Epithelial cell of prostate (primary cell): ENCODE data around the gene KREMEN2.
"Not testable (repeated sequence)": the region's sequence is repeated elsewhere in the genome, so short reads cannot be mapped to it uniquely, and the experiment has no call there.

ENCODE experiments used
- DNase-seq: peaks from one replicate; pipeline ENCODE4 v3.0.0-alpha.2; 2011; ENCODE audit warnings: low read depth, low spot score
- H3K27ac ChIP-seq: fragments of 450-650 bp; 2 replicates; pipeline ENCODE4 v1.5.1; 2017; ENCODE audit warnings: mild to moderate bottlenecking

KREMEN2 gene

GRCh38 chr16:2963723-2964474 is at the start of gene KREMEN2:
KREMEN2 (plus strand) TSS chr16:2964275; CDS start chr16:2964521, 246 bp downstream.
- no peak for DNase-seq
- no peak within 1 kb of the TSS for H3K27ac ChIP-seq

DNA sequence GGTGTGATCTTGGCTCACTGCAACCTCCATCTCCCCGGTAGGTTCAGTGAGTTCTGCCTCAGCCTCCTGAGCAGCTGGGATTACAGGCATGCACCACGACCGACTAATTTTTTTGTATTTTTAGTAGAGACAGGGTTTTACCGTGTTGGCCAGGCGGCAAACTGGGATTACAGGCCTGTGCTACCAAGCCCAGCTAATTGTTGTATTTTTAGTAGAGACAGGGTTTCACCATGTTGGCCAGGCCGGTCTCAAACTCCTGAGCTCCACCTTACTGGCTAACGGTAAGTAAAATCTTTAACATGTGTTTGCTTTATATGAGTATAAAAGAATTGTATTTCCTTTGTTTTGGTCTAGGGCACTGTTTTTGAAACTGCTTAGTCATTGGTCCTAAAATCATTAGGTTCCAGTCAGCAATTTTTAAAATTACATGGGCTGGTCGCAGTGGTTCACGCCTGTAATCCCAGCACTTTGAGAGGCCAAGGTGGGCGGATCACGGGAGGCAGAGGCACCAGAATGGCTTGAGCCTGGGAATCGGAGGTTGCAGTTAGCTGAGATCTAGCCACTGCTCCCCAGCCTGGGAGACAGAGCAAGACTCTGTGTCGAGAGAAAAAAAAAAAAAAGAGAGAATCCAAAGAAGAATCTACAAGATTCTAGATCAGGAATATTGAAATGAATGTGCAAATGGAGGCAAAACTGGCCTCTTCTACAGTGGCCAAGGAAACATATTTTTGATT is 48.7 kb upstream of the KREMEN2 start:
- H3K27ac ChIP-seq, result peak overlapping the region; percentile 99
- DNase-seq, result no peak

DNA sequence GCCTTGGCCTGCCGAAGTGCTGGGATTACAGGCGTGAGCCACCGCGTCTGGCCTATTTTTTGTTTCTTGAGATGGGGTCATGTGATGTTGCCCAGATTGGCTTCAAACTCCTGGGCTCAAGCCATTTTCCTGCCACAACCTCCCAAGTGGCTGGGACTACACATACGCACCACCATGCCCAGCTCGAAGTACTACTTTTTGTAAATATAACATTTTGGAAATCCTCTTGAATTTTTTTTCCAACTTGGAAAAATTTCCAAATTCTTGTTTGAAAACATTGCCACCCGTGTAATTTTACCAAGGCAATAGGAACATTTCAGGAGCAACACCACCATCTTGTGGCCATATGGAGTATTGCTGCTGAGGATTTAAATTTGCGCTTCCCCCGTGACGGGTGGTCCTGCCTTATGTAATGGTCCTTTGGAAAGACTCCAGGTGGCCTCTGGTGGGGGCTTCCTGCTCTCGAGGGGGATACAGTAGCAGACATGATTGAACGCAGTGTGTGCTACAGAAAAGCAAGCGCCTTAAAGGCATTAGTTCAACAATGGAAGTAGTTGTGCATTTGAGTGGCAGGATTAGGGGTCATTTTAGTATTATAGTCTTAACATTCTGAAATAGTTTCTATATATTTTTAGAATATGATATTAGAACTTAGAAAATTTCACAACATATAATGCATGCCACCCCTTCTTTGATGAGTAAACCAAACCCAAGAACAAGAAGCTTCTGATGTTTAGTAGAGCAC is 44.4 kb upstream of the KREMEN2 start:
- peak overlapping the region; percentile 99 for H3K27ac ChIP-seq
- no peak for DNase-seq

DNA sequence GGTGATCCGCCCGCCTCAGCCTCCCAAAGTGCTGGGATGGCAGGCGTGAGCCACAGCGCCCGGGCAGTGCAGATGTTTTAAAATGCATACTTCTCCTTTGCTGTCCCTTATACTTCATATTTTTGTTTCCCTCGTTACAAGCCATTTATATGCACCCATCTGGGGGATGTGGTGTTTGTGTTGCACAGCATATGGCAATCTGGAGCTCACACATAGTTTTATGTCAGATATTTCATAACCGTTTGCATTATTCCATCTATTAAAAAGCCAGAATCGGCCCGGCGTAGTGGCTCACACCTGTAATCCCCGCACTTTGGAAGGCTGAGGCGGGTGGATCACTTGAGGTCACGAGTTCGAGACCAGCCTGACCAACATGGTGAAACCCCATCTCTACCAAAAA is 40.6 kb upstream of the KREMEN2 start:
- no peak overlapping the region for H3K27ac ChIP-seq
- DNase-seq, result no peak

- no peak for DNase-seq
- peak overlapping the region; percentile 74 for H3K27ac ChIP-seq
Measured at GRCh38 chr16:2924901-2925755, 38.9 kb upstream of the KREMEN2 start.

DNA sequence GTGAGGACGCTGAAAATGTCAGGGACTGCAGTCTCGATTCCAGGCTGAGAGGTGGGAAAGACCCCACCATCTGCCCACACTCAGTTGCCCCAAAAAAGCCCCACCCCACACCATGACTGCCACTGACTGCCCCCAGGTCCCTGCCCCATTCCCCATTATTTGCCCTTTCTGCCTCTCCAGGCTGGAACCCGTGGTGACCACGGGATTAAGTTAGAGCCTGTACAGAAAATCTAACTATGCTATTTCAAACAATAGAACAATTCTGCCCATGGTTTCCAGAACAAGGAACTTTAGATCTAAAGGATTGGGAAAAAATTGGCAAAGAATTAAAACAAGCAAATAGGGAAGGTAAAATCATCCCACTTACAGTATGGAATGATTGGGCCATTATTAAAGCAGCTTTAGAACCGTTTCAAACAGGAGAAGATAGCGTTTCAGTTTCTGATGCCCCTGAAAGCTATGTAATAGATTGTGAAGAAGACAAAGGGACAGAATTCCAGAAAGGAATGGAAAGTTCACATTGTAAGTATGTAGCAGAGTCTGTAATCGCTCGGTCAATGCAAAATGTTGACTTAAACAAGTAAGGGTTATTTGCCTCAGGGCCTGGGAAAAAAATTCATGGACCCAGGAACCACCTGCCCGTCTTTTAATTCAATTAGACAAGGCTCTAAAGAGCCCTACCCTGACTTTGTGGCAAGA is 38.0 kb upstream of the KREMEN2 start:
- no peak for DNase-seq
- peak overlapping the region; percentile 74 for H3K27ac ChIP-seq

GRCh38 chr16:2926650-2926999 is 37.5 kb upstream of the KREMEN2 start:
- no peak overlapping the region for H3K27ac ChIP-seq
- DNase-seq, result no peak

GRCh38 chr16:2927010-2927646 is 36.9 kb upstream of the KREMEN2 start:
- no peak for DNase-seq
- no peak overlapping the region for H3K27ac ChIP-seq

GRCh38 chr16:2928151-2928550 is 35.9 kb upstream of the KREMEN2 start:
- DNase-seq, H3K27ac ChIP-seq: not testable (repeated sequence)

DNA sequence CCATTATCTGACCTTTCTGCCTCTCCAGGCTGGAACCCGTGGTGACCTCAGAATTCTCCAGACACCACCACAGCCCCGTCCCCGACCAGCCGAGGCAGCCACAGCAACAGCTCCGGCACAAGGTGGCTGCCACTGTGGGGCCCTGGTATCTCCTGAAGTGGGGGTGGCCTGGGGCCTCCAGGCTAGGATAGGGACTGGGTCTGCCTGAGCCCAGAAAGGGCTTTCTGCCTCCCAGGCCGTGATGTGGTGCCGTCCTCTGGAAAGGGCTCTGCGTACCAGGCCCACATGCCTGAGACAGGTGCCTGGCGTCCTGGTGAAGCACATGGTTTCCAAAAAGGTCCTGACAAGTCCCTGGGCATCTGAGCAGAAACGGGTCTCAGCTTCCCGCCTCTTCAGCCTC is 35.3 kb upstream of the KREMEN2 start:
- DNase-seq, result no peak
- H3K27ac ChIP-seq, result no peak overlapping the region

DNA sequence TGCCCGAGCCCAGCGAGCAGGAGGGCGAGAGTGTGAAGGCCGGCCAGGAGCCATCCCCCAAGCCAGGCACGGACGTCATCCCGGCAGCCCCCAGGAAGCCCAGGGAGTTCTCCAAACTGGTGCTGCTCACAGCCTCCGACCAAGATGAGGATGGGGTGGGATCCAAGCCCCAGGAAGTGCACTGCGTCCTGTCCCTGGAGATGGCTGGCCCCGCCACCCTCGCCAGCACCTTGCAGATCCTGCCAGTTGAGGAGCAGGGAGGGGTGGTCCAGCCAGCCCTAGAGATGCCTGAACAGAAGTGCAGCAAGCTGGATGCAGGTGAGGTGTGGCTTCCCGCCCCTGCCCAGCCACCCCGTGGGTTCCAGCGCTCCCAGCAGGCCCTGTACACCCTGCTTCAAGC is 34.4 kb upstream of the KREMEN2 start:
- no peak for DNase-seq
- no peak overlapping the region for H3K27ac ChIP-seq

DNA sequence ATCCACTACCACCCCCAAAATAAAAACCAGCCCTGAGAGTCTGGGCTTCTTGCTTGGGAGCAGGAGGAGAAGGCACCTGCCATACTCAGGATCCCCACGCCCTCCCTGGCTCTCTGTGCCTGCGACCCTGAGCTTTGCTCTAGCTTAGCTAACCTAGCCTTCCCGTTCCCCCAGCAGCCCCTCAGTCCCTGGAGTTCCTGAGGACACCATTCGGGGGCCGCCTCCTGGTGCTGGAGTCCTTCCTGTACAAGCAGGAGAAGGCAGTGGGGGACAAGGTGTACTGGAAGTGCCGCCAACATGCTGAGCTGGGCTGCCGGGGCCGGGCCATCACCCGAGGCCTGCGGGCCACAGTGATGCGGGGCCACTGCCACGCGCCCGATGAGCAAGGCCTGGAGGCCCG is 33.8 kb upstream of the KREMEN2 start:
- H3K27ac ChIP-seq, result no peak overlapping the region
- no peak for DNase-seq

- DNase-seq, H3K27ac ChIP-seq: not testable (repeated sequence)
Measured at GRCh38 chr16:2931231-2931914, 32.7 kb upstream of the KREMEN2 start.

DNA sequence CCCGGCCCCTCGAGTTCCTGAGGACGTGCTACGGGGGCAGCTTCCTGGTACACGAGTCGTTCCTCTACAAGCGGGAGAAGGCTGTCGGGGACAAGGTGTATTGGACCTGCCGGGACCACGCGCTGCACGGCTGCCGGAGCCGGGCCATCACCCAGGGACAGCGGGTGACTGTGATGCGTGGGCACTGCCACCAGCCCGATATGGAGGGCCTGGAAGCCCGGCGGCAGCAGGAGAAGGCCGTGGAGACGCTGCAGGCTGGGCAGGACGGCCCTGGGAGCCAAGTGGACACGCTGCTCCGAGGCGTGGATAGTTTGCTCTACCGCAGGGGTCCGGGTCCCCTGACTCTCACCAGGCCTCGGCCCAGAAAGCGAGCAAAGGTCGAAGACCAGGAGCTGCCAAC is 30.9 kb upstream of the KREMEN2 start:
- no peak overlapping the region for H3K27ac ChIP-seq
- no peak for DNase-seq

DNA sequence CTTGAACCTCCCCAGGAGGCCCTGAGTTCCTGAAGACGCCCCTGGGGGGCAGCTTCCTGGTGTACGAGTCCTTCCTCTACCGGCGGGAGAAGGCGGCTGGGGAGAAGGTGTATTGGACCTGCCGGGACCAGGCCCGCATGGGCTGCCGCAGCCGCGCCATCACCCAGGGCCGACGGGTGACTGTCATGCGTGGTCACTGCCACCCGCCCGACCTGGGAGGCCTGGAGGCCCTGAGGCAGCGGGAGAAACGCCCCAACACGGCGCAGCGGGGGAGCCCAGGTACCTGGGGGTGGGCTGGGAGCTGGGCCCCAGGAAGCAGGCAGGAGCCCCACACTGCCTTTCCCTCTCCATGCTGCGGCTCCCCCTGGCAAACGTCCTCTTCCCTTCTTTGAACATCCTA is 30.4 kb upstream of the KREMEN2 start:
- DNase-seq, result no peak
- H3K27ac ChIP-seq, result no peak overlapping the region

DNA sequence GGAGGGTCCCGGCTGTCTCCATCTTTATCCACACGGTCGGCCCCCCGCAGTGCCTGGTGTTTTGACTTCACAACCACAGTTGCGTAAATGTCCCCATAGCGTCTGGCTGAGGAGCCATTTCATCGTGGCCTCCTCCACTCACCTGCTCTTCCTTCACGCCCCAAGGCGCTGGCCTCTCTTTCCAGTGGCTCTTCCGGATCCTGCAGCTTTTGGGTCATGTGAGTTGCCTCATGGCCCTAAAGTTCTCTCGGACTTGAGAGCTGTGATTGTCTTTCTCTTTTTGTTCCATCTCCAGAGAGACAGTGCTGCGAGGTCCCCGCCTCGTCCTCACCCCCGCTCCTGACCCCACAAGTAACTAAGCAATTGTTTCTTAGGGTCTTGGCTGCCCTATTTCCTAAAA is 29.6 kb upstream of the KREMEN2 start:
- no peak overlapping the region for H3K27ac ChIP-seq
- no peak for DNase-seq

DNA sequence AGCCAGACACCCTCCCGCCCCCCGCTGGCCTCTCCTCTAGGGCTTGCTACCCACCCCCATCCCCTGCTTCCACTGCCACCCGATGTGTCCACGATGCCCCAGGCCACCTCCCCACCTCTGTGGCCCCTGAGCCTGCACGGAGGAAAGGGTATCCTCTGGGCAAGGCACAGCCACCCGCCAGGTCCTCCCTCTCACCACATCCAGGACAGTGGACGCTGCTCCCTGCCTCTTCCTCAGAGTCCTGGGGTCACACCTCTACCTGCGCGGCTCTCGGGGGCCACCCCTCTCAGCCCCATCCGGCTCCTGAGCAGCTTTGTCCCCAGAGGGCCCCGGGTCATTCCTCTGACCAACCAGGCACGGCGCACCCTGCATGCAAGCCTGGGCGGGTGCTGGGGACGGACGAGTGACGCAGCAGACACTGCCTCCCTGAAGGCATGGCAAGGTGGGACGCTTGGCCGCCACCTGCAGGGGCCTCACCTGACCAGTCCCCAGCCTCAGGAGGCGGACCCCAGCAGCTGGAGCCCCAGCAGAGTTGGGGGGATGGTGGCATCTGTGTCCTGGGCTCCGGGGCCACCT is 27.6 kb upstream of the KREMEN2 start:
- no peak for DNase-seq
- H3K27ac ChIP-seq, result no peak overlapping the region

- no peak for DNase-seq
- H3K27ac ChIP-seq, result no peak overlapping the region
Measured at GRCh38 chr16:2937170-2937569, 26.9 kb upstream of the KREMEN2 start.
